ENCODE data around the gene CHCHD3. TPM values are rescaled to one million over a fixed set of nuclear protein-coding genes. Genes with fewer than 3 reads are reported as not detected.

Gene CHCHD3
- total and polyA plus RNA-seq, 4 donors = 20.1 to 78.0 (median 46.9) TPM

DNA sequence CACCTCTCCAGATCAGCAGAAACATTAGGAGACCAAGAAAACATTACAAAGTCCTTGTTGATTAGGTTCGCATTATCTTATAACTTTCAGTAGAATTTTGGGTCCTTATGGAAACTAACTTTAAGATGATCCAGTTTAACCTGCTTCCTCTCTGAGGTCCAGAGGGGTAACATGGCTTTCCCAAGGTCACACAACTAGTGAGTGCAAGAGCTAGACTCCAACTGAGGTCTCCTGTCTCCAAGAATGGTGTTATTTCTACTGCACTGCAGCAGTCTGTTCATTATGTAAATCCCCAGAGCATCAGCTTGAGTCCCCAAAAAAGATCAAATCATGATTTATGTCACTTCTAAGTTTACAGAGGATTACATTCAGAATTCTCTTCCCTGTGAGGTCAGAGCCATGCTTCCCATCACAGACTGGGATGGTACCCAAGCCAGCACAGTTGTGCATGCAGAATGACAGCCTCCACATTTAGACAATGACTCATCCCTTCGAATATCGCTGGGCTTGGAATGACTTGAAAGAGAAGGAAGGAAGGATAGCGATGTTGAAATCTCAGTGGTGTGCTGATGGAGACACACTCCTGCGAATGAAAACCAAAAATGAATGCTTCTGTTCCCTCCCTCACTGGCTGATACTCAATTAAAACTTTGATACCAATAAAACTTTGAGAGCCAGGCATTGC lies 342.5 kb downstream of the CHCHD3 start:
- Histone ChIP-seq H3K4me1 (ENCODE audit: control insufficient read depth in 5 of 5, insufficient read depth in 5 of 5, low read length in 5 of 5) (no peaks in the 10 kb centered on the region), H3K27ac (ENCODE audit: low read depth in 1 of 2, low read length in 1 of 2) (no peak overlapping the region), H3K36me3 (ENCODE audit: control insufficient read depth in 4 of 4, insufficient read depth in 4 of 4, low read length in 4 of 4) (no peaks in the 10 kb centered on the region), H3K27me3 (ENCODE audit: control insufficient read depth in 3 of 3, insufficient read depth in 3 of 3, low read length in 2 of 3) (no peaks in the 10 kb centered on the region), H3K4me3 (no peak overlapping the region), H3K9me3 (ENCODE audit: control insufficient read depth in 4 of 4, insufficient read depth in 3 of 4, low read length in 3 of 4) (peaks cover 0 to 3% (median 3%) of the 10 kb centered on the region in 4 donors), H3K9ac (ENCODE audit: insufficient read depth in 1 of 2, low read length in 2 of 2) (no peak overlapping the region)
- ATAC-seq (ENCODE audit: insufficient read depth, low FRiP score) (no peak), DNase-seq (no peak)
- TF ChIP-seq, protein P1, sequence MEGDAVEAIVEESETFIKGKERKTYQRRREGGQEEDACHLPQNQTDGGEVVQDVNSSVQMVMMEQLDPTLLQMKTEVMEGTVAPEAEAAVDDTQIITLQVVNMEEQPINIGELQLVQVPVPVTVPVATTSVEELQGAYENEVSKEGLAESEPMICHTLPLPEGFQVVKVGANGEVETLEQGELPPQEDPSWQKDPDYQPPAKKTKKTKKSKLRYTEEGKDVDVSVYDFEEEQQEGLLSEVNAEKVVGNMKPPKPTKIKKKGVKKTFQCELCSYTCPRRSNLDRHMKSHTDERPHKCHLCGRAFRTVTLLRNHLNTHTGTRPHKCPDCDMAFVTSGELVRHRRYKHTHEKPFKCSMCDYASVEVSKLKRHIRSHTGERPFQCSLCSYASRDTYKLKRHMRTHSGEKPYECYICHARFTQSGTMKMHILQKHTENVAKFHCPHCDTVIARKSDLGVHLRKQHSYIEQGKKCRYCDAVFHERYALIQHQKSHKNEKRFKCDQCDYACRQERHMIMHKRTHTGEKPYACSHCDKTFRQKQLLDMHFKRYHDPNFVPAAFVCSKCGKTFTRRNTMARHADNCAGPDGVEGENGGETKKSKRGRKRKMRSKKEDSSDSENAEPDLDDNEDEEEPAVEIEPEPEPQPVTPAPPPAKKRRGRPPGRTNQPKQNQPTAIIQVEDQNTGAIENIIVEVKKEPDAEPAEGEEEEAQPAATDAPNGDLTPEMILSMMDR (IDR thresholded peaks at IDR 0.05; ENCODE audit: control extremely low read depth, extremely low read depth) = no peak
- 35 to 49% methylated on average over 5 of the region's 5 CpGs for WGBS, 2 donors

DNA sequence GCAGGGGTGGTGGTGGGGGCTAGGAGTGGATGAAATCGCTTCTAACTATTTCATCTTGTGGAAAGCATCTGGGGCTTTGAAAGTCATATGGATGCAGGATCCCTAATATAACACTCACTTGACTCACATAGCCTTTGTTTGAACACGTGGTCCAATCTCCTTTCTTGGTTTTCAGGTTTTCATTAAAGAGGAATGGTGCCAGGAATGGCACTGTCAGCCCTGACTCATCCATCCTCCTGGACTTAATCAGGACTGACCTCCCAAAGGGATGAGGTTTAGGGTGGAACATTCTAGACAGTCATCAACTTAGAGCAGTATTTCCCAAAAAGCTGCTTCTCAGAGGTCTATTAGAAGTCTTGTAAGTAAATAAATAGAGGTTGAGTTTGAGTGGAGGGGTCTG lies 343.6 kb downstream of the CHCHD3 start:
- 79 to 83% methylated on average over 2 of the region's 2 CpGs for WGBS, 2 donors
- Histone ChIP-seq H3K27ac (ENCODE audit: low read depth in 1 of 2, low read length in 1 of 2) (no peak overlapping the region), H3K4me1 (ENCODE audit: control insufficient read depth in 5 of 5, insufficient read depth in 5 of 5, low read length in 5 of 5) (no peaks in the 10 kb centered on the region), H3K27me3 (ENCODE audit: control insufficient read depth in 3 of 3, insufficient read depth in 3 of 3, low read length in 2 of 3) (no peaks in the 10 kb centered on the region), H3K36me3 (ENCODE audit: control insufficient read depth in 4 of 4, insufficient read depth in 4 of 4, low read length in 4 of 4) (no peaks in the 10 kb centered on the region), H3K9me3 (ENCODE audit: control insufficient read depth in 4 of 4, insufficient read depth in 3 of 4, low read length in 3 of 4) (peaks cover 0 to 2% (median 0%) of the 10 kb centered on the region in 4 donors), H3K9ac (ENCODE audit: insufficient read depth in 1 of 2, low read length in 2 of 2) (no peak overlapping the region), H3K4me3 (no peak overlapping the region)
- TF ChIP-seq, protein P1 (IDR thresholded peaks at IDR 0.05; ENCODE audit: control extremely low read depth, extremely low read depth) = no peak
- no peak for ATAC-seq (ENCODE audit: insufficient read depth, low FRiP score)
- DNase-seq = no peak

DNA sequence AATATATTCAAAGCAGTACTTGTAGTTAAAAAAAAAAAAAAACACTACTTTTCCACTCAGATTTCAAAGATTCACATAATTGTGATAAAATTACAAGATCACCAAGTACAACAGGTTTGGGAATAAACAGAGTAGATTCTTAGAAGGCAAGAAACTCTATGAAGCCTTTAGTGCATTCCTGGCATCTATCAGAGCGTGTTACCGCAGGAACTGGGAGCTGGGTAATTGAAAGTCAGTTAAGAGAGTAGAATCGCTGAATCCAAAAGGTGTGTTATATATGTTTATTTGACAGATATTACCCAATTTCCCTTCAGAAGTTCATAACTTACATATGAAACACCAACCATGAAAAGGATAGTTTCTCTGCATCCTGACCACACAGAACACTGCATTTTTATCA lies 346.4 kb downstream of the CHCHD3 start:
- DNase-seq (no peak), ATAC-seq (ENCODE audit: insufficient read depth, low FRiP score) (no peak)
- TF ChIP-seq, protein P1 (IDR thresholded peaks at IDR 0.05; ENCODE audit: control extremely low read depth, extremely low read depth) = no peak
- H3K9me3 ChIP-seq (ENCODE audit: control insufficient read depth in 4 of 4, insufficient read depth in 3 of 4, low read length in 3 of 4) = peaks cover 0 to 2% (median 0%) of the 10 kb centered on the region in 4 donors
- no peak overlapping the region for H3K9ac ChIP-seq (ENCODE audit: insufficient read depth in 1 of 2, low read length in 2 of 2)
- H3K4me3 ChIP-seq = no peak overlapping the region
- H3K27me3 ChIP-seq (ENCODE audit: control insufficient read depth in 3 of 3, insufficient read depth in 3 of 3, low read length in 2 of 3) = no peaks in the 10 kb centered on the region
- 86 to 91% methylated on average over 3 of the region's 3 CpGs for WGBS, 2 donors
- H3K27ac ChIP-seq (ENCODE audit: low read depth in 1 of 2, low read length in 1 of 2) = no peak overlapping the region
- H3K36me3 ChIP-seq (ENCODE audit: control insufficient read depth in 4 of 4, insufficient read depth in 4 of 4, low read length in 4 of 4) = no peaks in the 10 kb centered on the region
- no peaks in the 10 kb centered on the region for H3K4me1 ChIP-seq (ENCODE audit: control insufficient read depth in 5 of 5, insufficient read depth in 5 of 5, low read length in 5 of 5)

Small RNA genes within 50 kb of the gene (small RNA-seq; reads per million reads assigned to genes)
- gene RF00218 (ENCODE audit: low replicate concordance) = 0.21 reads per million, percentile 13 among the genes with 10 or more reads in this experiment
- not detected for gene RNU6-92P (ENCODE audit: low replicate concordance)

Other genes starting within 250 kb of the CHCHD3 start
- 100 to 1,000 TPM in 1 of 2 donors, 10 to 100 TPM in 1; 75.1 to 232 TPM for gene EXOC4, start 171.0 kb upstream of the CHCHD3 start, total RNA-seq
- gene EXOC4, start 171.0 kb upstream of the CHCHD3 start, polyA plus RNA-seq = 10 to 100 TPM; 10.3 to 19.7 TPM

All from lung (tissue), 13 donors.